OCI-LY3 (cell line): Measurements from ENCODE around the gene ZBTB7C.

Experiments
- EZH2phosphoT487 ChIP-seq: fragments of 200-600 bp; shearing (Covaris generic); IDR thresholded peaks from 2 replicates; pipeline ENCODE4 v1.6.1; 2018; ENCODE audit warnings: antibody characterized with exemption, mixed run types, low read depth
- TF ChIP-seq, protein P1 (sequence below): fragments of 200-600, 300-600 bp; sonication (generic); IDR thresholded peaks from 2 replicates; pipeline ENCODE4 v1.5.1; 2014; ENCODE audit warnings: antibody characterized with exemption, low read length, low read depth

DNA sequence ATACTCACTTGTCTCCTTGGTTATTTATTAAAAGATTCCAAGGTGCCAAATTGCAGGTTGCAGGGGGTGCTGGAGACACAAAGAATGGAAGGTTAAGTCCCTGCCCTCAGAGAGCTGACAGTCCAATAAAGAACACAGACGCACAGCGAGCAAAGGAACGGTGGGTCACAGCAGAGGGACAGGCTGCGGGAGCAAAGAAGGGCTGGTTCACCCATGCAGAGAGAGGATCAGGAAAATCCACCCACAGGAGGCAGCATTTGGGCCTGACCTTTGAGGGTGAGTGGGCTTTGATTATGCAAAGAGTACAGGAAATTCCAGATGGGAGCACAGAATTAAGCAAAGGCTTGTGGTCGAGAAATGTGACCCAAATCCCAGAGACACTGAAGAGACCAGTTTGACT, 45.0 kb downstream of the ZBTB7C start:
- TF ChIP-seq, protein P1, sequence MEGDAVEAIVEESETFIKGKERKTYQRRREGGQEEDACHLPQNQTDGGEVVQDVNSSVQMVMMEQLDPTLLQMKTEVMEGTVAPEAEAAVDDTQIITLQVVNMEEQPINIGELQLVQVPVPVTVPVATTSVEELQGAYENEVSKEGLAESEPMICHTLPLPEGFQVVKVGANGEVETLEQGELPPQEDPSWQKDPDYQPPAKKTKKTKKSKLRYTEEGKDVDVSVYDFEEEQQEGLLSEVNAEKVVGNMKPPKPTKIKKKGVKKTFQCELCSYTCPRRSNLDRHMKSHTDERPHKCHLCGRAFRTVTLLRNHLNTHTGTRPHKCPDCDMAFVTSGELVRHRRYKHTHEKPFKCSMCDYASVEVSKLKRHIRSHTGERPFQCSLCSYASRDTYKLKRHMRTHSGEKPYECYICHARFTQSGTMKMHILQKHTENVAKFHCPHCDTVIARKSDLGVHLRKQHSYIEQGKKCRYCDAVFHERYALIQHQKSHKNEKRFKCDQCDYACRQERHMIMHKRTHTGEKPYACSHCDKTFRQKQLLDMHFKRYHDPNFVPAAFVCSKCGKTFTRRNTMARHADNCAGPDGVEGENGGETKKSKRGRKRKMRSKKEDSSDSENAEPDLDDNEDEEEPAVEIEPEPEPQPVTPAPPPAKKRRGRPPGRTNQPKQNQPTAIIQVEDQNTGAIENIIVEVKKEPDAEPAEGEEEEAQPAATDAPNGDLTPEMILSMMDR = no peak
- no peak for TF ChIP-seq EZH2phosphoT487
